HG02885 (cell line): ENCODE results near the gene TMEM51.

ENCODE experiments used
- ATAC-seq: cut with Tn5 transposase; IDR thresholded peaks from one replicate; pipeline ENCODE4 v1.9.1; 2021; ENCODE audit warnings: mild to moderate bottlenecking; ENCODE audit not compliant: unreplicated experiment, poor library complexity

Gene TMEM51

DNA sequence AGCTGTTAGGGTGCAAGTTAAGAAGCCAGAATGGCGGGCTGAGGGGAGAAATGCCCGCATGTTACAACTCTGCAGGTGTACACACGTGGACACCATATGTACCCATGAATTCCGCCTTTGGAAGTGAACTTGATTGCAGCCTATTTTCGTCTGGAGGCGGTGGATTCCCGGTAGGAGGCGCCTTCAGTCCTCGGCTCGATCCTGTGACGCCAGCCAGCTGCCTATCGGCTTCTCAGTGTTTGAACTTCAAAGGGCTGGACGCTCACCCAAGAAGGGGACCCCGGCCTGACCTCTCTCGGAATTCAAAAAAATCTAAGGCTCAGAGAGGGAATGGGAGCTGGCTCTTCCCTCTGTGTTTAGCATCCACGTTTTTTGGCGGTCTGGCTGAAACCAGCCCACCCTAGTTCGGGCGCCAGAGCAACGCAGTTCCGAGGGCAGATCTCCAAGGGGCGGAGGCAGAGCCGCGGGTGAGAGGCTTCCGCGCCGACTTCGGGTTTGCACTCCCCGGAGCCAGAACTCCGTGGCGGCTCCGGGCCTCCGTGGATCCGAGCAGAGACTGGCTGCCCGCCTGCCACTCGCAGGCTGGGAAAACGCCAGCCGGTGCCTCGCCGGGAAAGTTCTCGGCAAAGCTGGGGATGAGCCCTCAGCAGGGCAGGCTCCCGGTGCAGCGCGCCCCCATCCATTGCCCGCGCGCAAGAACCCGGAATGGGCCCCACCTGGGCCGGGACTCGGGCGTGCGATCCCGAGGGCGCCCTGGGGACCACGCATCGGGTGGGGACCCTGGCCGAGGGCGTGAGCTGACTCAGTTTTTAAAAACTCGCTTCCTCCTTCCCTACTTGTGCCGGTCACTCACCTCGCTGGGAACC is 996 bp upstream of the TMEM51 start:
- ATAC-seq: no peak

DNA sequence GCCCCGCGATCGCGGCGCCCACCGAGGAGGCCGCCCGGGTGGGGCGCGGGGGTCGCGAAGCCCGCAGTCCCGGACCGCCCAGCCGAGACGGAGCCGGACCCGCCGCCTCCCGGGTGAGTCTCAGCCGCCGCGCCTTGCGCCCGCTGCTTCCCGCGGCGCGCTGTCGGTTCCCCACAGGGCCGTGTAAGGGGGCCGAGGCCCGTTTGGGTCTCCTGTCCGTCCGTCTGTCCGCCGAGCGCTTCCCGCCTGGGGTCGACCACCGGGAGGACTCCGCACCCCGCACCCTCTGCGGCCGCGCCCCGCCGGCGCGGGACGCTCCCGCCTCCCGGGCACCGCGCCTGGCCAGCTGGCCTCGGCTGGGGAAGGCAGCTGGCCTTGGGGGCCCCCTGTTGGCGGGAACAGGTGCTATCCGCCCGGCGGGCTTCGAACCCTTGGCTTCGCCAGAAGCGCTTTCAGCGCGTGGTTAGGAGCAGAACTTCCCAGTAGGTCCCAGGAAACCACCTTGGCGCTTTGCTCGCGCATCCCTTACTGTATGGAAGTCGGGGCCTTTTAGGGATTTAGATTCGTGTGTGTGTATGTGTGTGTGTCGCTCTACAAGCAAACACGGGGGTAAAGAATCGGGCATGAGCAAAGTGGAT is 414 bp downstream of the TMEM51 start:
- ATAC-seq: no peak

DNA sequence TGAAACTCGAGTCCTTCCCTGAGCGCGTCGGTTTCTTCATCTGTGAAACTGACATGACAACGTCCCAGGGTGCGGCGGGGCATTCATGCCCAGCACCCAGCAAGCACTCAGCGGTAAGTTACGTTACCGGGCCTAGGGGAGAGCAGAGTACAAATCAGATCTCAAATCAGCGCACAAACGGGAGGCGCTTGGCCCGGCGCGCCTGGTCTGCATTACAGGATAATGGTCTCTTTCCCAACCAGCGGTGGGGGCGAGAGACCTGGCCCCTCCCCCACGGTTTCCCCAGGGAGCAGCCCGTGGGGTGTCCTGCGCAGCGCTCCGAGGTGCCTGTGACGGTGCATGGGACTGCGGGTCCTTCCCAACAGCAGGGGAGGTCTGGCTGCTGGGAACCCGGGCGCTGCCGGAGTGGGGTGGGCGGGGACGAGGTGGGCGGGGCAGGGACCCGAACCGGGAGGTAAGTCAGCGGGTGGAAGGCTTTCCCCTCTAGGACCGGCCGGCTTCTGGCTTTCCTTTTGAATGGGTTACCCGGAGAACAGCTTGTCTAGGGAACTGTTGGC is 1.0 kb downstream of the TMEM51 start:
- ATAC-seq: no peak

DNA sequence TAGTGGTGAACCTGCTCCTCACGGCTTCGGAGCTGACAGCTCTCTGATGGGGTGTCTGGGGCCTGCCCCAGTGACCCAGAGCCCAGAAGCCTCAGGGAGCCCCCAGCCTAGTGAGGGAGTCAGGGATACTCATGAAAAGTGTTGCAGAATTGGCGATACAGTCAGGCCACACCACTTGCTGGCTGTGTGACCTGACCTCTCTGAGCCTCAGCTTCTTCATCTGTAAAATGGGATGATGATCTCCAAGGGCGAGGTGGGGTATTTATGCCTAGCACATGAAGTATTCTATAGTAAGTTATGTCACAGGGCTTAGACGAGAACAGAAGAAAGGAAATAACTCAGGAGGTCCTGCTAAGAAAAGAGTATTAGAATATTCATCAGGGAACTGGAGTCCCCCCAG is 1.6 kb downstream of the TMEM51 start:
- no peak for ATAC-seq

DNA sequence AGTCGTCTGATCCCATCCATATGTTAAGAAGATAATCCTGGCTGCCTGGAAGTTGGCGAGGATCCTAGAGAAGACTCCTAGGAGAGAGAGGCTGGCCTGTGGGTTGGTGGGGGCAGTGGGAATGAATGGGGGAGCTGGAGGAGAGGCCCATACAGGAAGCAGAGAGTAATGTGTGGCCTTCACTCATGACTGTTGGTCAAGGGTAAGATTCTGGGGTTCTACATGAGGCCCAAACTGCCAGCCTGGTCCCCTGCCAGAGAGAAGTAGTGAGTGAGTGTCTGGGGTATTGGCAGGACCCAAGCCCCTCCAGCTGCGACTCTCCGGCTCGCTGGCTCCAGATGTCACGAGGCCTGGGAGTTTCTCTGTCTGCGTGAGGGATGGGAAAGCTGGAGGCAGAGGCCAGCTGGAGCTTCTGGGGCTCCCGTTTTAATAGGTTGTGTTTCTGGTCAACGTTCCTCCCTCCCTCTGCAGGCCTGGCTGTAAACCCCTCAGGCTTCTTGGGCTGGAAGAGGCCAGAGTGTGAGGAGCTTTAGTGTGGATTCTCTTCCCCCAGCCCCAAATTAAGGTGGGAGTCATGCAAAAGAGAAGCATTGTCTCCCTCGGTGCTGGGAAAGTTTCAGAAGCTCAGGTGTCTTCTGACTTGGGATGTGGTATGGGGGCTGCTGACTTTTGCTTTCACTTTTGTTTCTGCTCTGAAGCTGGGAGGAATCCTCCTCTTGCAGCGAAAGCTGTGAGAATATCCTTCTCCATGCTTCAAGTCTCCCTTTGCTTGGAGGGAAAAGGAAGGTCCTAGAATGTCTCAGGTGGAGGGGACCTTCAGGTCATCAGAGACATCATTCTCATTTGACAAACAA is 2.6 kb downstream of the TMEM51 start:
- no peak for ATAC-seq

DNA sequence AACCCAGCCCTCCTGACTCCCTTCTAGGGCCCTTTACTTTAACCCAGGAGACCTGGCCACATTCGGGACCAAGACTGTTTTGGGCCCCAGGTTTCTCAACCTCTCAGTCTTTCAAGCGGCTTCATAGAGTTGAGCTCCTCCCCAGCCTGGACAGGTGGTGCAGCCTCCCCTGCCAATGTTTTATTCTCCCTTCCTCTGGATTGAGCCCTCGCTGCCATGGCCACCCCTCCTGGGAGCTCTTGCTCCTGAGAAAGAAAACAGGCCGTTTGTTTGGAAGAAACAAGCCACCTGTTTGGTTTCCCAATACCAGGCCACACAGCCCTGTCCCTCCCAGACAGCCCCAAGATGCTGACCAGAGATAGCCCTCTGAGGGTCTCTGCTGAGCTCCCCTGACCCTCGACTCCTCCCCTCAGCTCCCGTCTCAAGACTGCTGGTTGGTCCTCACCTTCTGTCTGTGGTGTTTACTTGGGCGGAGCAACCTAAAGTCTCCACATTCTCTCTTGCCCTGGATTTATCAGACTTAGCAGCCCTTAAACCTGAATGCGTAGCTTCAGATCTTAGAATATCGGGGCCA is 3.3 kb downstream of the TMEM51 start:
- no peak for ATAC-seq

DNA sequence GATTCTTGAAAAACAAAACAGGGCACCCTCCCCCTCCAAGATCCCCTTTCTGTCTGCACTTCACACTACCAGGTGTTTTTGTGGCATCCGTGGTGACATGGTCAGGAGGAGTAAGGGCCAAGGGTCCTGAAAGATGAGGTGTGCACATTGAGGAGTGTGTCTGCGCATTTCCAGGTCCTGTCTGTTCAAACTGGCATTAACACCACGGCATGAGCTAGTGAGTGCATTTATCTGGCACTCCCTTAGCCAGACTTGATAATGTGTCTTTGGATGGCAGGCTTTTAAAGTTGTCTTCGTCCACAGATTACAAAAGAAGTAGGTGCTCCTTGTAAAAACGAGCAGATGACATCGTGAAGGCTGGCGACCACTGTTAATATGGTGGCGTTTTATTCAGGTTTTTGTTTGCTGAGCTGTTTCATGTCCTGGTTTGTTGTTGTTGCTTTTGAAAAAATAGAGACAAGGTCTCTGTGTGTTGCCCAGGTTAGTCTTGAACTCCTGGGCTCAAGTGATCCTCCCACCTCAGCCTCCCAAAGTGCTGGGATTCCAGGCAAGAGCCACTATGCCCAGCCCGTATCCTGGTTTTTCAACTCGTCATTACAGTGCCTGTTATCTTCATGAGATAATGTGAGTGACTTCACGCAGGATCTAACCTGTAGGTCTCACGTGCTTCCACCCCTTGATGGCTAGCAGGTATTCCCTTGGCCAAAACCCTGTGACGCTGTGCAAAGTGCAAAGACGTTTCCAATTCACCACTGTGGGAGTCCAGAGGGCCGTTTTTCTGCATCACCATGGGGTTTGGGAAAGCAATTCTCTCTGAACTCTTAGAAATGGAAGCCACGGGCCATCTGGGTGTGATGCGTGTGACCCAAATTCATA is 4.2 kb downstream of the TMEM51 start:
- no peak for ATAC-seq

DNA sequence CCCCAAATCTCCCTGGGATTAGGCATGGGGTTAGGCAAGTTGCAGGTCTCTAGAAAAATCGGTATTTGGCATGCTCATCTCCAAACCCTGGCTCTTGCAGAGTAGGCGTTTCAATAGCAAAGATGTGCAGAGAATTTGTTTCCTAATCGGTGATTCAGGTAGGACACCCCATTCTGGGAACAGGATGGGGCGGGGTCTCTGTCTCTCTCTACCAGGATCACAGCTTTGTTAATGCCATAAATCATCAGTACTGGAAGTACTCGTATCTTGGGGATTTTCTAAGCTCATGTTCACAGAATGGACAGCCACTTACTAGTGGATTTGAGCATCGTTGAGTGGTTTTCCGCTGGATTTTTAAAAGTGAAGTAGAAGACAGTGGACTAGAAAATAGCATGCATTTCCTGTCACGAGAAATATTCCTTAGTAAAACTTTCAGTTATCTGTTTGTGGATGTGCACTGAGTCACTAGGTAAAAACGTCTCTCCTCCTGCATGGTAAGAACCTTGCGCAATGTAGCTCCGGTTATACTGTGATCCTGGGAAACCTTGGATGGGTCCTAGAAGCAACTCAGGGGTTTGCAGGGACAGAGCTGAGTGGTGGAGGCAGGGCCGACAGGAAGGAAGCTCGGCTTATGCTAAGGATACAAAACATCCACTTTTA is 5.1 kb downstream of the TMEM51 start:
- ATAC-seq: no peak

DNA sequence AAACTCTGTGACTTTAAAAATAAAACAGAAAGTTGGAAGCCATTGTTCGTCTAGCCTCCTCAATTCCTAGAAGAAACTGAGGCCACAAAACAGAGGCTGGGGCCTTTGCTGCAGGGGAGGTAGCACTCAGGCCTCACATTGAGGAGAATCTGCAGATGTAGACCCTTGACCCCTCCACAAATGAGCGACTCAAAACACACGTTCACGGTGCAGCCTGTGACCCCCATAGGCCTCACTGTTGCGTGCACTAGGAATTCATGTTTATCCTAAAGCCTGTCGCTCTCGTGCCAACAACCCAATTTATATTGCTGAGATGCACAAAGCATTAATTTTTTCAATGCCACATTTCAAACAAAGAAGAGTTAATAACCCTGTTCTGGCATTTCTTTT is 5.6 kb downstream of the TMEM51 start:
- no peak for ATAC-seq

DNA sequence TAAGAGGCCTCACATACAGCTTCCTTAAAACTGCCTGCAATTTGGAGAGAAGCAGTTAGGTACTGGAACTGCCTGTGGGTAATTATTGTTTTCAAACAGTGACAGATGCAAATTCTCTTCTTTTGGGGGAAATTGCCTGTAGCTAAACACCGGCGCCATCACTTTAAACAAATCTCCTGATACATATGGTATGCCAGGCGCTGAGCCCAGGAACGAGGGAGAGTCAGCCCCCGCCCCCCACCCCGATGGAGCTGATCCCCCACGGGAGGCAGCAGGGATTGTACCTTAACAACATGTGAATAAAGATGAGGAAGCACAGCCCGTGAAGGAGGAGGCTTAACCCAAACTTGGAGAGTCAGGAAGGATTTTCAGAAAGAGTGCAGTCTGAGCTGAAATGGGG is 7.1 kb downstream of the TMEM51 start:
- no peak for ATAC-seq

DNA sequence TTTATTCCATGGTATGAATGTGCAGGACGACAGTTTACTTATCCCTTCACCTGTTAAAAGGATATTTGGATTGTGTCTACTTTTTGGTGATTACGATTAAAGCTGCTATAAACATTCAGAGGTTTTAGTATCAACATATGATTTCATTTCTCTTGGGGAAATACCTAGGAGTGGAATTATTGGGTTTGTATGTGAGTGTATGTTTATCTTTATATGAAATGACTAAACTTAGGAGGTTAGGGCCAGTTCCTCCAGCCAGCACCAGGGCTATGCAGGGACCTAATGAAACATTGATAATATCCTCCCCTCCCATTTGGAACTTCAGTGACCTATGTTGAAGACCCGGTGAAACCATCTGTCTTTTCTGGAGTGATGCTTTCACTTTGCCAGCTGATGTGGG is 13.8 kb downstream of the TMEM51 start:
- ATAC-seq: no peak

DNA sequence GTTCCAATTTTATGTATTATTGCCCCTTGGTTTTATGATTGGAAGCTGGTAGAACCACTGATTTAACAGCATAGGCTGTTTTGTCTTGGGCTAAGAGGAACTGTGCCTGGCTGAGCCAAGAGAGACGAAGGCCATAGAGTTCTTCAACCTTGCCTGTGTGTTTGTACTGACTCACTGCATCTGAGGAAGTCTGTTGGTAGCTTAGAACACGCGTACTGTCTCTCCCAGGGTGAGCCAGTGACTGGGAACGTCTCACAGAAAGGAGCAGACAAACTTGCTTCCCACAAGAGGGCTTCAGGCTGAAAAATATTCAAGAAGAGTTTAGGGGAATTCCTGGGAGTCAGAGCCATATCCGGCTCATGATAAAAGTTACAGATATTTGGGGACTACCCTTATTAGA is 14.9 kb downstream of the TMEM51 start:
- ATAC-seq: no peak

DNA sequence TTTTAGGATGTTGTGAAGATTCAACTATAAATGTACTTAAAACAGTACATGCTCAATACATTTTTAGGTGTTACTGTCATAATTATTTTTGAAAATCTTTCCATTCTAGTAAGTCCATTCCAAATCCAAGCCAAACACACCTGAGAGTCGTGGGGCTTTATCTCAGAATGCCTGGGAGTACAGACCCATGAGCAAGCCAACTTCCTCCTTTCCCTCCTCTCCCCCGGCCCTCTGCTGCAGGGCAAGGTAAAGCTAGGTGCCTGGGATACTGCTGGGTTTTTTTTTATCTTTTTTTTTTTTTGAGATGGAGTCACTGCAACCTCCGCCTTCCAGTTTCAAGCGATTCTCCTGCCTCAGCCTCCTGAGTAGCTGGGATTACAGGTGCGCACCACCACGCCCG is 16.5 kb downstream of the TMEM51 start:
- ATAC-seq: no peak

DNA sequence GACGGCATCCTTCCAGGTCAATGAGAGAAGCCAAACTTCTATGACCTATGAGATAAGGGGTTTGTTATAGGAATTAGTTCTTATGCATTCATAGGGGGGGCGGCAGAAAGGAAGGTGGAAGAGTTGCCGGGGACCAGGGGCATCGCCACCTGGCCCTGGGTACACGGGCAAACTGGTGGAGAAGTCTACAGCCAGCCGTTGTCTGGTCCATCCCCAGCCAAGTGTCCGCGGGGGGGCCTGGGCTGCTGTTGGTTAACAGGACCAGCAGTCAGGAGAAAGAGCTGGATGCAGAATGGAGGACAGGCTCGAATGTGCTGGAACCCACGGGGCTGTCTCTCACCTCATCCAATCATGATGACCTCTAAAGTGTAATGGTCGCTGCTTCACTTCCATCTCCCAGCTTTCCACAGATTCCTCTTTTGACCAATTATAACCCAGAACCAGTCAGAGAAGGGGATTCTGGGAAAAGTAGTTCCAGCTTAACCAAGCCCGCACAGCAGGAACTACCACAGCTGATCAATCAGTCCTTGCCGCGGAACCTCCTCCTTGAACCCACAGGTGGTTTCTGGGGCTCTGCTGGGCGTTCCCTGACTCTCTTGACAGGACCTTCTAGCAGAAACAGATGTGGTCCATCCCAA is 17.8 kb downstream of the TMEM51 start:
- ATAC-seq: no peak

DNA sequence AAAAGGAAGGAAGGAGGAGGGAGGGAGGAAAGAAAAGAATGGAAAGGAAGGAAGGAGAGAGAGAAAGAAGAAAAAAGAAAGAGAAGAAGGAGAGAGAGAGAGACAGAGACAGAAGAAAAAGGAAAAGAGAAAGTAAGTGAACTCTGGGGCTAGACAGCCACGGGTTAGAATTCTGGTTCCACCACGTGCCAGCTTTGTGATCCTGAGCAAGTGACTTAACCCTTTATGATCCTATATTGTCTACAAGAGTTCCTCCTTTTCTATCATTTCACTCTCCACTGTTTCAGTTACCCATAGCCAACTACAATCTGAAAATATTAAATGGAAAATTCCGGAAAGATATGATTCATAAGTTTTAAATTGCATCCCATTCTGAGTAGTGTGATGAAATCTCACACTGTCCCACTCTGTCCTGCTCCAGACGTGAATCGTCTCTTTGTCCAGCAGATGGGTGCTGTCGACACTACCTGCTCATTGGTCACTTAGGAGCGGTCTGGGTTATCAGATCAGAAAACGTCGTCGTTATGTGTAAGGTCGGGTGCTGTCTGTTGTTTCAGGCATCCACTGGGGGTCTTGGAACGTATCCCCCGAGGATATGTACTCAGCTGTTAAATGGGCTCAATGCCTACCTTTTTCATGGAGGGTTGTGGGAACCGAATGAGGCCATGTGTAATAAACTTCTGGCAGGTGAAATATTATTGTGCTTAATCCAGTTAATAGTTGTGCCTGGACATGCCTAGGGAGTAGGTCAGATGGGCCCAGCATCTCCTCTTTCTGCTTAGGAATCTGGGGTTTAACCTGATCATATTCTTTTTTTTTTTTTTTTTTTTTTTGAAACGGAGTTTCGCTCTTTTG is 19.1 kb downstream of the TMEM51 start:
- ATAC-seq: no peak

DNA sequence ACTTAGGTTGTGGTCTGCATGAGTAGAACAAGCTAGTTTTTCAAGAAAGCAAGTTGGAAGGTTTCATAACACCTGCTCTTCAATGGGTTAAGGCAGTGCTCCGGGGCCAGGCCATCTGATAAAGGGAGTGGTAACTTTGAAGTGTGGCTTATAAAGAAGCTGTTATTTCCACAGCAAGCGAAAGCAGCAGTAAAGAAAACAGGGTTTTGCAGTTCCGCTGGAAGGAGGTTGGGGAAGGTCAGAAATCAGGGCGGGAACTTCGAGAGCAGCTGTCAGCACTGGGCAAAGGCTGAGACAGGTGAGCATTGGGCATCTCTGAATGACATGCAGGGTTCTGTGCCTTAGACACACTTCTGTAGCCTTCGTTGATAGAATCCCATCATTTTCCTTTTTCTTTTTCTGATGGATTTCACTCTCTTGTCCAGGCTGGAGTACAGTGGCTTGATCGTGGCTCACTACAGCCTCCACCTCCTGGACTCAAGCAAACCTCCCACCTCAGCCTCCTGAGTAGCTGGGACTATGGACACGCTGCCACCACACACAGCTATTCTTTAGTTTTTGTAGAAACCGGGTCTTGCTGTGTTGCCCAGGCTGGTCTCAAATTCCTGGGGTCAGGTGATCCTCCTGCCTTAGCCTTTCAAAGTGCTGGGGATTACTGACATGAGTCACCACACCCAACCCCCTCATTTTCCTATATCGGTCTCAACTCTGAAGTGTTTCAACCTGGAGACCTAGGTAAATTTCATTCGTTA is 20.5 kb downstream of the TMEM51 start:
- no peak for ATAC-seq

DNA sequence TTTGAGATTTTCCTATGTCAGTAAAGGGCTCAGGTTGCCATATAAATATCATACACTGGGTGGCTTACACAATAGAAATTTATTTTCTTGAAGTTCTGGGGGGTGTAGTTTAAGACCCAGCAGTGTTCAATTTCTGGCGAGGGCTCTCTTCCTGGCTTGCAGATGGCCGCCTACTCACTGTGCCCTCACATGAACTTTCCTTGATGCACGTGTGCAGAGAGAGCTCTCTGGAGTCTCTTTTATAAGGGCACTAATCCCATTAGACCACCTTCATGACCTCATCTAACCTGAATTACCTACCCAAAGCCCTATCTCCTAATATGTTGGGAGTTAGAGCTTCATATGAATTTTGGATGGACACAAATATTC is 21.1 kb downstream of the TMEM51 start:
- no peak for ATAC-seq
